HG03469 (cell line): ENCODE measurements around the gene ING3.

Source experiments
- ATAC-seq: cut with Tn5 transposase; IDR thresholded peaks from one replicate; pipeline ENCODE4 v1.9.1; 2021; ENCODE audit warnings: mild to moderate bottlenecking, moderate library complexity, moderate number of reproducible peaks; ENCODE audit not compliant: unreplicated experiment

The ING3 gene

GRCh38 chr7:120950539-120951308, at the start of gene ING3:
TSS of gene ING3 (plus strand) at chr7:120950777. CDS start at chr7:120950897, 120 bp downstream.
- ATAC-seq, result peak; percentile 95

GRCh38 chr7:120915314-120916105, 35.1 kb upstream of the ING3 start:
- no peak for ATAC-seq

DNA sequence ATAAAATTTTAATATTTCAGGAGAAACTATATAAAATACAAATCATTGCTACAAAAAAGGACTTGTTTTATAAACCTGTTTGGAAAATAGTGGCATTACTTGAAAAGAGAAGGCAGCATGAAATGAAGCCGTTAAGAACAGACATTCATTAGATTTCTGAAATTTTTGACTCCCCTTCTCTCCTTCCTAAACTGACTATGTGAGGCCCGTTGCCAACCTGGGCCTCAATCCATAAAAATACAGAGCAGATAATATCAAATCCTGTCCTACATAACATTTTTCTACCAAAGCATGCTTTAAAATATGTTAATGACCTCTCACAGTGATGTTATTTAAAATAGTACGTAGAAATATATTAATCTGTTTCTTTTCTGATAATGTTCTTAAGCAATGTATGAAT, 34.5 kb upstream of the ING3 start:
- no peak for ATAC-seq

DNA sequence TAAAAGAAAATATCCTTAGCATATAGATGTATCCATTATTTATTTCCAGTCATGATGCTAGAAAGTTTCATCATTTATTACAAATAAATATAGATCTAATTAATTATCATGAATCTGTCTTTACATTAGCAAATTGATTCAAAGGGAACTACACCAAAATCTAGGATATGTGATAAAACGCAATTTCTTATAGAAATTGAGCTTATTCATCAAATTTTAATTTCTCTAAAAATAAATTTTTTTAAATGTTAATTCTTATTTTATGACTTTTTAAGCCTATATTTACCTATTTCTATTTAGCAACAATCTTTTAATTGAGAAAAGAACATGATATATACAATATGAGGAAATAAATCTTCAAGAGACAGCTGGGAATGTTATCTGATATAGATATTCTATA, 34.0 kb upstream of the ING3 start:
- ATAC-seq, result no peak

- ATAC-seq, result no peak
Observed at GRCh38 chr7:120919466-120919865, 31.1 kb upstream of the ING3 start.

DNA sequence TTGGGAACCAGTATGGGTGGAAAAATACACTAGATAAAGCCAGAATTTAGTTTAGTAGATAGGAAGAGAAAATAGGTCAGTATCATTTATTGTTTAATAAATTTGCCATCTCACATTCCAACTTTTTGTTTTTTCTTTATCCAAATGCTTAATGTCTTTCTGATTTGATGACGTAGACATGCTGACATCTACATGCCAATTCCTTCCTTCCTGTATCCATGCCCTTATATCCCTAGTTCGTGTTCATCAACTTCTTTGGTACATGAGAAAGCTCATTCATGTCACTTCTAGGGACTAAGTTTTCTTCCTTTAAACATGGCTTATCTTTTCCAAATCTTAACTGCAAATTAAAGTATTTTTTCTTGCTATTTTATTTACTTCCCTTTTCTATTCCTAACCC, 30.5 kb upstream of the ING3 start:
- no peak for ATAC-seq

DNA sequence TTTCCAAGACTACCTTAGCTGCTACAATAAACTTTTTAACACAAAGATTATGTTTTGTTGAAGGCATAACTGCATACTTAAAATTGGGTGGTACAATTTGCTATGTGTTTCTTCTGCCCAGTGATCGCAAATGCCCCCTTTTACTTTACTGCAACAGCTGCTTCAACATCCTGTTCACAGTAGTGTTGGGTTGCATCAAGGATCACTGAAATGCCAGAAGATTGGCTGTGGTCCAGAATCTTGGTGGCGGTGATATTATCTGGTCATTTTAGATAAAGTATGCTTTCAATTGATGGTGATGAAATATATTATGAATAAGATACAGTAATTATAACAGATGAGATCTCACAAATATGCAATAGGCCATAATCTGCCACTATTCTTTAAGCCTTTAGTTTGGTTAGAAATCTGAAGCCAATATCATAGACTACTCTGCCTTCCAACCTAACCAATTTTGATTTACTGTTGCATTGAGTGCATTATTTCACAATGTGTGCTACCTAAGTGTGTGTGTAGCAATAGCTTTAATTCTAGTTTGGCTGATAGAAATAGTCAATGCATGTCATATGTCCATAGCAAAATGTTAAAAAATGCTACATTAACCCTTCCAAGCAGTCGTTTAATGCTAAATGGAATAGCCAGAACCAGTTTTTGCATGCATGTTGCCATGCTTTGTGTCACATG, 29.8 kb upstream of the ING3 start:
- no peak for ATAC-seq

- ATAC-seq, result no peak
Observed at GRCh38 chr7:120924837-120925236, 25.7 kb upstream of the ING3 start.

DNA sequence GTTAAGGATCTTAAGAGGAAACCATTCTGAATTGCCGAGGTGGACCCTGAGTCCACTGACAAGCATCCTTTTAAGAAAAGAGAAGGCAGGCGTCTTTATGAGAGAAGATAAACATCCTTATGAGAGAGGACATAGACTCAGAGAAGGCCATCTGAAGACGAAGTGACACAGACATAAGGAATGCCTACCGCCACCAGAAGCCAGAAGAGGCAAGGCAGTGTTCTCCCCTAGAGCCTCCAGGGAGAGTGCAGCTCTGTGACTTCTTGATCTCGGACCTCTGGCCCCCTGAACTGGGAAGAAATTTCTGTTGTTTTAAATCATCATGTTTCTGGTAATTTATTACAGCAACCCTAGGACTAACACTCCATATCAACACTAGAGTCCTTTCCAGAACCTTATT, 25.2 kb upstream of the ING3 start:
- ATAC-seq, result no peak

DNA sequence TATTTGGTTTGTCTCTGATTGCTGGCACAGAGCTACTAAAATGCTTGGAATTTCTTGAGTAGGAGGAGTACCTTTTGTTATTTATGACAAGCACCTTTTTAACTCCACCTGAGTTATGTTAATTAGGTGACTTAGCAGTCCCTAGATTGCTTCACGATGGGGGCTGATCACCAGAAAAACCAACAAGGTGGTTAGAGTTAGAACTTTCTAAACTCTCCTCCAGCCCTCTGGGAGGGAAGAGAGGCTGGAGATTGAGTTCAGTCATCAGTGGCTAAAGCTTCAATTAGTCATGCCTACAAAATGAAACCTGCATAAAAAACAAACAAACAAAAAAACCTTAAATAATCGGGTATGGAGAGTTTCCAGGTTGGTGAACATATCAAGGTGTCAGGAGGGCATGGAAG, 23.6 kb upstream of the ING3 start:
- no peak for ATAC-seq

GRCh38 chr7:120927454-120928103, 23.0 kb upstream of the ING3 start:
- peak; percentile 78 for ATAC-seq

- ATAC-seq, result no peak
Observed at GRCh38 chr7:120931243-120931642, 19.3 kb upstream of the ING3 start.

GRCh38 chr7:120933475-120933874, 17.1 kb upstream of the ING3 start:
- ATAC-seq, result no peak

- ATAC-seq, result no peak
Observed at GRCh38 chr7:120939345-120939744, 11.2 kb upstream of the ING3 start.

DNA sequence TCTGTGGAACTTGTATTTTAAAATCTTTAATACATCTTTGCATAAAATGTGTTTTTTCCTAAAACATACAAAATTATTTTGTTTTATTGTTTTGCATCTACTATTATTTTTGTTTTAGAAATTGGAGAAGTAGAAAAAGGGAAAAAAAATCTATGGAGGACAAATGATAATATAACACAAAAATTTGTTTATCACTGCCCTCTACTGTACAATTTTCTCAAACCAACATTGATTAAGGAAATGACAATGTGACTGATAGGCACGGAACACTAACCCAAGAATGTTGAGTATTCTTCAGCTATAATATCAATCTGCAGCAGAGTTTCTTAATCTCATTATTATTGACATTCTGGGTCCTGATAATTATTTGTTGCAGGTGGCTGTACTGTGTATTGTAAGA, 9.5 kb upstream of the ING3 start:
- peak; percentile 70 for ATAC-seq

GRCh38 chr7:120941856-120942255, 8.7 kb upstream of the ING3 start:
- ATAC-seq, result no peak

DNA sequence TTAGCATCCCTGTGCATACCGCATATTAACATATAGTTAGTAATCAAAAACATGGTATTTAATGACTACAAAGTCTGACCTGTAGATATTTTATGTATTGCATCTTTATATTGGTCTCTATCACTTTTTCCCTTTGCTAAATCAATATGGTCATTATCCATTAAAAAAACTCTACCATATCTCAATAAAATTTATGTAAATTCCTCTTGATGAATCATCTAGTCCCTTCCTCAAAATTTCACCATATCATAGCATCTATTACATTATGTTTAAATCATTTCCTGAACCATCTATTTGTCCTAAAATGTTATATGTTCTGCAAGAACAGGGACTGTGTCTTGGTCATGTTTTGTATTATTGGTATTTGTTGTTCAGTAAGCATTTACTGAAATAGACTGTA, 7.7 kb upstream of the ING3 start:
- ATAC-seq, result no peak

GRCh38 chr7:120944826-120945562, 5.6 kb upstream of the ING3 start:
- no peak for ATAC-seq

- no peak for ATAC-seq
Observed at GRCh38 chr7:120947980-120948379, 2.6 kb upstream of the ING3 start.

- ATAC-seq, result no peak
Observed at GRCh38 chr7:120949393-120949911, 1.1 kb upstream of the ING3 start.
